Measurements from ENCODE around the gene FGF1.
A peak's percentile ranks its signal among the peaks of the same experiment; 100 is the strongest.

FGF1 gene

GRCh38 chr5:142642427-142642826 lies 43.5 kb downstream of the FGF1 start:
- no peak for DNase-seq (ENCODE audit: low read depth in 2 of 2)
- H3K4me3 ChIP-seq (replicated peaks in 1 of 2; ENCODE audit: low read depth in 2 of 2, low read length in 2 of 2) = no peak overlapping the region
- no peak for TF ChIP-seq CTCF (IDR thresholded peaks at IDR 0.05; ENCODE audit: low read depth, low read length)

- no peak overlapping the region for H3K4me3 ChIP-seq (replicated peaks in 1 of 2; ENCODE audit: low read depth in 2 of 2, low read length in 2 of 2)
- DNase-seq (ENCODE audit: low read depth in 2 of 2) = peak in 1 of 2 donors; percentile 31
- TF ChIP-seq CTCF (IDR thresholded peaks at IDR 0.05; ENCODE audit: low read depth, low read length) = no peak
These were observed 44.2 kb downstream of the FGF1 start for GRCh38 chr5:142641711-142642110.

- no peak for DNase-seq (ENCODE audit: low read depth in 2 of 2)
- H3K4me3 ChIP-seq (replicated peaks in 1 of 2; ENCODE audit: low read depth in 2 of 2, low read length in 2 of 2) = no peak overlapping the region
- no peak for TF ChIP-seq CTCF (IDR thresholded peaks at IDR 0.05; ENCODE audit: low read depth, low read length)
These were observed 45.4 kb downstream of the FGF1 start for GRCh38 chr5:142640316-142641005.

- no peak for DNase-seq (ENCODE audit: low read depth in 2 of 2)
- H3K4me3 ChIP-seq (replicated peaks in 1 of 2; ENCODE audit: low read depth in 2 of 2, low read length in 2 of 2) = no peak overlapping the region
- TF ChIP-seq CTCF (IDR thresholded peaks at IDR 0.05; ENCODE audit: low read depth, low read length) = no peak
These were observed 46.4 kb downstream of the FGF1 start for GRCh38 chr5:142639455-142639854.

- H3K4me3 ChIP-seq (replicated peaks in 1 of 2; ENCODE audit: low read depth in 2 of 2, low read length in 2 of 2) = no peak overlapping the region
- no peak for TF ChIP-seq CTCF (IDR thresholded peaks at IDR 0.05; ENCODE audit: low read depth, low read length)
- no peak for DNase-seq (ENCODE audit: low read depth in 2 of 2)
These were observed 48.0 kb downstream of the FGF1 start for GRCh38 chr5:142637871-142638270.

- DNase-seq (ENCODE audit: low read depth in 2 of 2) = no peak
- H3K4me3 ChIP-seq (replicated peaks in 1 of 2; ENCODE audit: low read depth in 2 of 2, low read length in 2 of 2) = no peak overlapping the region
- no peak for TF ChIP-seq CTCF (IDR thresholded peaks at IDR 0.05; ENCODE audit: low read depth, low read length)
These were observed 49.1 kb downstream of the FGF1 start for GRCh38 chr5:142636698-142637324.

All from cardiac fibroblast (primary cell).